WTC11 (cell line): Measurements from ENCODE around the gene NUP210L. TPM values are rescaled to one million over a fixed set of nuclear protein-coding genes. Genes with fewer than 3 reads are reported as not detected.
"Not testable (repeated sequence)": the region's sequence is repeated elsewhere in the genome, so short reads cannot be mapped to it uniquely, and the experiment has no call there.

Experiments used
- ATAC-seq: fragments of 200-7000 bp; cut with Tn5 transposase; 2 replicates; pipeline ENCODE4 v1.10.0; 2021; ENCODE audit warnings: mild to moderate bottlenecking, moderate library complexity
- CTCF ChIA-PET: fragments of 300-600 bp; sonication (Branson Sonifier 250); formaldehyde crosslinking; loops from one replicate; lab custom pipeline; 2021; ENCODE audit warnings: antibody characterized with exemption; lab: Charles Lee
- POLR2A ChIA-PET: fragments of 350-600 bp; sonication (Branson Sonifier 250); formaldehyde crosslinking; loops from one replicate; lab custom pipeline; 2021; ENCODE audit warnings: antibody characterized with exemption; lab: Charles Lee
- DNase-seq: peaks from one replicate; pipeline ENCODE4 v3.0.0; 2021; ENCODE audit warnings: low spot score
- H3K27ac Mint-ChIP-seq: 2 replicates; pipeline ENCODE4 v1.8.0; 2021; ENCODE audit warnings: mixed read lengths
- H3K27me3 Mint-ChIP-seq: 2 replicates; pipeline ENCODE4 v1.8.0; 2021; ENCODE audit warnings: low read depth, mild to moderate bottlenecking, moderate library complexity, mixed read lengths
- H3K36me3 Mint-ChIP-seq: 2 replicates; pipeline ENCODE4 v1.8.0; 2021; ENCODE audit warnings: mixed read lengths
- H3K4me1 Mint-ChIP-seq: 2 replicates; pipeline ENCODE4 v1.8.0; 2022; ENCODE audit warnings: mixed read lengths
- H3K4me3 Mint-ChIP-seq: 2 replicates; pipeline ENCODE4 v1.8.0; 2021; ENCODE audit warnings: mild to moderate bottlenecking, moderate library complexity, mixed read lengths
- H3K9me3 Mint-ChIP-seq: 2 replicates; pipeline ENCODE4 v1.8.0; 2021; ENCODE audit warnings: mixed read lengths
- CREB1 ChIP-seq: sonication (generic); formaldehyde crosslinking; IDR thresholded peaks from 2 replicates; pipeline ENCODE4 v1.8.0; 2023; ENCODE audit warnings: mild to moderate bottlenecking, missing genetic modification reagents
- GABPB1 ChIP-seq: sonication (generic); formaldehyde crosslinking; IDR thresholded peaks from 2 replicates; pipeline ENCODE4 v1.8.1; 2023; ENCODE audit warnings: mild to moderate bottlenecking, missing genetic modification reagents
- IRF2 ChIP-seq: sonication (generic); formaldehyde crosslinking; IDR thresholded peaks from 2 replicates; pipeline ENCODE4 v1.8.0; 2022; ENCODE audit warnings: low read depth, missing genetic modification reagents, borderline replicate concordance
- MXD4 ChIP-seq: fragments of 250-450 bp; sonication (Bioruptor Pico); IDR thresholded peaks from 2 replicates; pipeline ENCODE4 v1.8.0; 2021; ENCODE audit warnings: mild to moderate bottlenecking, moderate library complexity, borderline replicate concordance
- MYBL2 ChIP-seq: sonication (generic); formaldehyde crosslinking; IDR thresholded peaks from 2 replicates; pipeline ENCODE4 v1.8.1; 2023; ENCODE audit warnings: mild to moderate bottlenecking, moderate library complexity, missing genetic modification reagents
- NFE2L1 ChIP-seq: sonication (generic); formaldehyde crosslinking; IDR thresholded peaks from 2 replicates; pipeline ENCODE4 v1.8.1; 2023; ENCODE audit warnings: missing genetic modification reagents
- SMAD3 ChIP-seq: sonication (generic); formaldehyde crosslinking; IDR thresholded peaks from 2 replicates; pipeline ENCODE4 v1.8.0; 2022; ENCODE audit warnings: missing genetic modification reagents, mild to moderate bottlenecking, borderline replicate concordance
- SMAD4 ChIP-seq: sonication (generic); formaldehyde crosslinking; IDR thresholded peaks from 2 replicates; pipeline ENCODE4 v1.8.0; 2022; ENCODE audit warnings: mild to moderate bottlenecking, missing genetic modification reagents
- SP1 ChIP-seq: sonication (generic); formaldehyde crosslinking; conservative IDR thresholded peaks from 2 replicates; pipeline ENCODE4 v1.8.1; 2022; ENCODE audit warnings: missing genetic modification reagents
- TCF7 ChIP-seq: sonication (generic); formaldehyde crosslinking; IDR thresholded peaks from 2 replicates; pipeline ENCODE4 v1.8.0; 2022; ENCODE audit warnings: mild to moderate bottlenecking, low read depth, missing genetic modification reagents, moderate library complexity
- TEAD4 ChIP-seq: sonication (generic); formaldehyde crosslinking; IDR thresholded peaks from 2 replicates; pipeline ENCODE4 v1.8.0; 2022; ENCODE audit warnings: mild to moderate bottlenecking, missing genetic modification reagents
- ZBTB21 ChIP-seq: sonication (generic); formaldehyde crosslinking; IDR thresholded peaks from 2 replicates; pipeline ENCODE4 v1.8.1; 2023; ENCODE audit warnings: mild to moderate bottlenecking, missing genetic modification reagents, borderline replicate concordance
- ZNF121 ChIP-seq: sonication (generic); formaldehyde crosslinking; IDR thresholded peaks from 2 replicates; pipeline ENCODE4 v1.8.0; 2023; ENCODE audit warnings: missing genetic modification reagents
- ZNF219 ChIP-seq: sonication (generic); formaldehyde crosslinking; IDR thresholded peaks from 2 replicates; pipeline ENCODE4 v1.8.0; 2023; ENCODE audit warnings: missing genetic modification reagents, mild to moderate bottlenecking, borderline replicate concordance
- ZNF671 ChIP-seq: fragments of 250-450 bp; sonication (Bioruptor Pico); IDR thresholded peaks from 2 replicates; pipeline ENCODE4 v1.8.0; 2021; ENCODE audit warnings: mild to moderate bottlenecking
- total RNA-seq: library from RNA; stranded (reverse); gene quantifications from 3 replicates; pipeline ENCODE4 v1.2.3, GENCODE V29; 2021
- TF ChIP-seq, protein P1 (sequence below): sonication (generic); formaldehyde crosslinking; IDR thresholded peaks from 2 replicates; pipeline ENCODE4 v1.8.1; 2022; ENCODE audit warnings: mild to moderate bottlenecking, missing genetic modification reagents, moderate library complexity, borderline replicate concordance
- TF ChIP-seq, protein P2 (sequence below): fragments of 250-450 bp; sonication (Bioruptor Pico); conservative IDR thresholded peaks from 2 replicates; pipeline ENCODE4 v1.9.0; 2021; ENCODE audit warnings: mild to moderate bottlenecking
- TF ChIP-seq, protein P3 (sequence below): sonication (generic); formaldehyde crosslinking; conservative IDR thresholded peaks from 2 replicates; pipeline ENCODE4 v1.8.1; 2022; ENCODE audit warnings: mild to moderate bottlenecking, missing genetic modification reagents
- TF ChIP-seq, protein P4 (sequence below): sonication (generic); formaldehyde crosslinking; IDR thresholded peaks from 2 replicates; pipeline ENCODE4 v1.8.0; 2022; ENCODE audit warnings: missing genetic modification reagents
- TF ChIP-seq, protein P5 (sequence below): sonication (generic); formaldehyde crosslinking; IDR thresholded peaks from 2 replicates; pipeline ENCODE4 v1.8.1; 2023; ENCODE audit warnings: mild to moderate bottlenecking, missing genetic modification reagents, moderate library complexity
- TF ChIP-seq, protein P6 (sequence below): sonication (generic); formaldehyde crosslinking; IDR thresholded peaks from 2 replicates; pipeline ENCODE4 v1.8.0; 2023; ENCODE audit warnings: missing genetic modification reagents
- TF ChIP-seq, protein P7 (sequence below): fragments of 200-600 bp; IDR thresholded peaks from 2 replicates; pipeline ENCODE4 v1.8.0; 2022; ENCODE audit warnings: antibody characterized with exemption
- TF ChIP-seq, protein P8 (sequence below): fragments of 250-450 bp; sonication (Bioruptor Pico); IDR thresholded peaks from 2 replicates; pipeline ENCODE4 v1.9.0; 2021; ENCODE audit warnings: mild to moderate bottlenecking

Gene NUP210L
- total RNA-seq, 1 experiment from 2014 or later = 0.02 TPM

DNA sequence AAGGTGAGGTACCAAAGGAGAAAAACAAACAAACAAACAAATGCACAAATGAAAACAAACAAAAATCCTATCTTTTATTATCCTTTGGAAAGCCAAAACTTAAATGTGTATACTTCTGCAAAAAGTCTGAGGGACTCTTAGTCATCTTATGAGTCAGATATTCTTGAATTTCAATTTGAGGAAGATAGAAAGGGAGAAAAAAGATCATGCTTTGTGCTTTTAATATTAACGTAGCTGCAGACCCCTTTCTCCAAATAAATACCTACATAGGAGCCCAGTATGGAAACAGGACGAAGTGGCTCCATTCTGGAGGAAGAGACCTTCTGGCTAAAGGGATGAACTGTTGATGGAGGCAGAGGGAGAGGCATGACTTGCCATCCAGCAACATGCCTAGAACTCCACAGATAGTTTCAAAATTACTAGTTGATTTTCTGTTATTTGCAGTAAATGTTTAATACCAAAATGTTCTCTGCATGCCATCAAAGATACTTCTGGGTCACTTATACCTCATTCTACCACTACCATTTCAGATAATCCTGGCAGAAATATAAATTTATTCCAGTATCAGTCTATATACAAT, 25.4 kb downstream of the NUP210L start:
- ChIA-PET POLR2A (no interaction called here), CTCF (interaction anchor here (1.1 kb wide), 1 partner anchor 17 kb away, joined by 5 read pairs; no protein-coding TSS in a partner anchor)
- no peak overlapping the region for H3K27ac Mint-ChIP-seq
- H3K4me1 Mint-ChIP-seq = no peaks in the 10 kb centered on the region
- no peak for DNase-seq
- no peaks in the 10 kb centered on the region for H3K9me3 Mint-ChIP-seq
- no peak overlapping the region for H3K4me3 Mint-ChIP-seq
- H3K27me3 Mint-ChIP-seq = no peaks in the 10 kb centered on the region
- H3K36me3 Mint-ChIP-seq = no peaks in the 10 kb centered on the region
- TF ChIP-seq ZNF671 (CRISPR knock-in tag) (no peak), ZNF219 (CRISPR knock-in tag) (no peak), MYBL2 (no peak), ZNF121 (no peak), ZBTB21 (no peak), GABPB1 (CRISPR knock-in tag) (no peak), MXD4 (CRISPR knock-in tag) (no peak), TCF7 (no peak), TEAD4 (CRISPR knock-in tag) (no peak), SP1 (CRISPR knock-in tag) (no peak), IRF2 (no peak)
- TF ChIP-seq, protein P1, sequence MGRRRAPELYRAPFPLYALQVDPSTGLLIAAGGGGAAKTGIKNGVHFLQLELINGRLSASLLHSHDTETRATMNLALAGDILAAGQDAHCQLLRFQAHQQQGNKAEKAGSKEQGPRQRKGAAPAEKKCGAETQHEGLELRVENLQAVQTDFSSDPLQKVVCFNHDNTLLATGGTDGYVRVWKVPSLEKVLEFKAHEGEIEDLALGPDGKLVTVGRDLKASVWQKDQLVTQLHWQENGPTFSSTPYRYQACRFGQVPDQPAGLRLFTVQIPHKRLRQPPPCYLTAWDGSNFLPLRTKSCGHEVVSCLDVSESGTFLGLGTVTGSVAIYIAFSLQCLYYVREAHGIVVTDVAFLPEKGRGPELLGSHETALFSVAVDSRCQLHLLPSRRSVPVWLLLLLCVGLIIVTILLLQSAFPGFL = no peak
- TF ChIP-seq, protein P2, sequence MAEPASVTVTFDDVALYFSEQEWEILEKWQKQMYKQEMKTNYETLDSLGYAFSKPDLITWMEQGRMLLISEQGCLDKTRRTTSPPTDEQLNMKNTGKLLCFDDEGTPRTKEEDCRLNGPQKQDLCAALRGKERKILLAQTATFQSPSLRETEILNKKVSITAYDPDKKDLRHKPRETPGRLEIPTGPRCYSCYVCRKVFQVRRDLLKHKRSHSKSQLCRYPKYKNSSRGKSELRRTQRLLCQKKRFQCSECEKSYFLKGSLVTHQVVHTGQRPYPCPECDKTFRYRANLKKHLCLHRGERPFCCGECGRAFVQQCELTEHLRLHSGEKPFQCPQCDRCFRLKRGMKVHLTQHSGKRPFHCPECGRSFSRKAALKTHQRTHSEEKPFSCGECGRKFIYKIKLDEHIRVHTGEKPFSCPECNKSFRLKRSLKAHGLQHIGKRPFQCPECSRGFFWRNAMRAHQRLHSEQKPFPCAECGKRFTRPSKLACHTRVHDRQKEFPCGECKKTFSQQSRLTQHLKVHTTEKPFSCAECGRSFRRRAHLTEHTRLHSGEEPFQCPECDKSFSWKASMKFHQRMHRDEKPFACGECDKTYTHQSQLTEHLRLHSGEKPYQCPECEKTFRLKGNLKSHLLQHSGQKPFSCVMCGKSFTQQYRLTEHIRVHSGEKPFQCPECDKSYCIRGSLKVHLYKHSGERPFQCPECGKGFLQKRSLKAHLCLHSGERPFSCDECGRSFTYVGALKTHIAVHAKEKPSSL (CRISPR knock-in tag) = no peak
- TF ChIP-seq, protein P3, sequence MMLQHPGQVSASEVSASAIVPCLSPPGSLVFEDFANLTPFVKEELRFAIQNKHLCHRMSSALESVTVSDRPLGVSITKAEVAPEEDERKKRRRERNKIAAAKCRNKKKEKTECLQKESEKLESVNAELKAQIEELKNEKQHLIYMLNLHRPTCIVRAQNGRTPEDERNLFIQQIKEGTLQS (CRISPR knock-in tag) = no peak
- ATAC-seq = no peak

DNA sequence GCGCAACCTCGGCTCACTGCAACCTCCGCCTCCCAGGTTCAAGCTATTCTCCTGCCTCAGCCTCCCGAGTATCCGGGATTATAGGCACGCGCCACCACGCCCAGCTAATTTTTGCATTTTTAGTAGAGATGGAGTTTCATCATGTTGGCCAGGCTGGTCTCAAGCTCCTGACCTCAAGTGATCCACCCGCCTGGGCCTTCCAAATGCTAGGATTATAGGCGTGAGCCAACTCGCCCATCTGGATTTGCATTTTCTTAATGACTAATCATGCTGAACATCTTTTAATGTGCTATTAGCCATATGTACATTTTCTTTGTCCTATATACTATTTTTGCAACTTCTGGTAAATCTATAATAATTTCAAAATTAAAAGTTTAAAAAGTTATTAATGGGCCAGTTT, 31.7 kb downstream of the NUP210L start:
- DNase-seq, POLR2A ChIA-PET, H3K4me3 Mint-ChIP-seq, CTCF ChIA-PET, H3K36me3 Mint-ChIP-seq, H3K4me1 Mint-ChIP-seq, ATAC-seq, H3K27ac Mint-ChIP-seq, H3K27me3 Mint-ChIP-seq, H3K9me3 Mint-ChIP-seq: not testable (repeated sequence)

DNA sequence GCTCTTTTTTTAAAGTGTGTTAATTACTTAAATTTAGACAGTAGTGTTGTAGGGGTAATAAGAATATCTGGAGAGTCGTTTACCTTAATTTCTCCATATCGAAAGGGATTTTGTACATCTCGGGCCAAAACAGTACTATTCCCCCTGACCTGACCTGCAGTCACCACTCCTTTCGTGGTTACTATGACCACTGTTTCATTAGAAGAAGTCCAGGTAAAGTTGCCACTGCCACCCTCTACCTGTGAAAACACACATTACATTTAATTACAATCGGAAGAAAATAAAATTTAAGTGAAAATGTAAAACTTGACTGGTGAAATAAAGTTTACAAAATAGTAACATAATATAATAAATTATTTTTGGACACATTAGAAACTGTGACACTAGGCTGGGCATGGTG, 37.2 kb downstream of the NUP210L start:
- CTCF ChIA-PET = no interaction called here
- H3K4me3 Mint-ChIP-seq = no peak overlapping the region

More for the DNA sequence above, 37.2 kb downstream of the NUP210L start:
- Mint-ChIP-seq H3K27me3 (no peaks in the 10 kb centered on the region; the same call in 1 of the 2 replicates), H3K4me1 (no peaks in the 10 kb centered on the region), H3K36me3 (no peaks in the 10 kb centered on the region), H3K9me3 (no peaks in the 10 kb centered on the region), H3K27ac (no peak overlapping the region)
- DNase-seq = no peak
- no peak for ATAC-seq
- POLR2A ChIA-PET = no interaction called here
- TF ChIP-seq, protein P4, sequence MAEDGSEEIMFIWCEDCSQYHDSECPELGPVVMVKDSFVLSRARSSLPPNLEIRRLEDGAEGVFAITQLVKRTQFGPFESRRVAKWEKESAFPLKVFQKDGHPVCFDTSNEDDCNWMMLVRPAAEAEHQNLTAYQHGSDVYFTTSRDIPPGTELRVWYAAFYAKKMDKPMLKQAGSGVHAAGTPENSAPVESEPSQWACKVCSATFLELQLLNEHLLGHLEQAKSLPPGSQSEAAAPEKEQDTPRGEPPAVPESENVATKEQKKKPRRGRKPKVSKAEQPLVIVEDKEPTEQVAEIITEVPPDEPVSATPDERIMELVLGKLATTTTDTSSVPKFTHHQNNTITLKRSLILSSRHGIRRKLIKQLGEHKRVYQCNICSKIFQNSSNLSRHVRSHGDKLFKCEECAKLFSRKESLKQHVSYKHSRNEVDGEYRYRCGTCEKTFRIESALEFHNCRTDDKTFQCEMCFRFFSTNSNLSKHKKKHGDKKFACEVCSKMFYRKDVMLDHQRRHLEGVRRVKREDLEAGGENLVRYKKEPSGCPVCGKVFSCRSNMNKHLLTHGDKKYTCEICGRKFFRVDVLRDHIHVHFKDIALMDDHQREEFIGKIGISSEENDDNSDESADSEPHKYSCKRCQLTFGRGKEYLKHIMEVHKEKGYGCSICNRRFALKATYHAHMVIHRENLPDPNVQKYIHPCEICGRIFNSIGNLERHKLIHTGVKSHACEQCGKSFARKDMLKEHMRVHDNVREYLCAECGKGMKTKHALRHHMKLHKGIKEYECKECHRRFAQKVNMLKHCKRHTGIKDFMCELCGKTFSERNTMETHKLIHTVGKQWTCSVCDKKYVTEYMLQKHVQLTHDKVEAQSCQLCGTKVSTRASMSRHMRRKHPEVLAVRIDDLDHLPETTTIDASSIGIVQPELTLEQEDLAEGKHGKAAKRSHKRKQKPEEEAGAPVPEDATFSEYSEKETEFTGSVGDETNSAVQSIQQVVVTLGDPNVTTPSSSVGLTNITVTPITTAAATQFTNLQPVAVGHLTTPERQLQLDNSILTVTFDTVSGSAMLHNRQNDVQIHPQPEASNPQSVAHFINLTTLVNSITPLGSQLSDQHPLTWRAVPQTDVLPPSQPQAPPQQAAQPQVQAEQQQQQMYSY (CRISPR knock-in tag) = no peak
- TF ChIP-seq, protein P5, sequence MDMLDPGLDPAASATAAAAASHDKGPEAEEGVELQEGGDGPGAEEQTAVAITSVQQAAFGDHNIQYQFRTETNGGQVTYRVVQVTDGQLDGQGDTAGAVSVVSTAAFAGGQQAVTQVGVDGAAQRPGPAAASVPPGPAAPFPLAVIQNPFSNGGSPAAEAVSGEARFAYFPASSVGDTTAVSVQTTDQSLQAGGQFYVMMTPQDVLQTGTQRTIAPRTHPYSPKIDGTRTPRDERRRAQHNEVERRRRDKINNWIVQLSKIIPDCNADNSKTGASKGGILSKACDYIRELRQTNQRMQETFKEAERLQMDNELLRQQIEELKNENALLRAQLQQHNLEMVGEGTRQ (CRISPR knock-in tag) = no peak
- TF ChIP-seq, protein P6, sequence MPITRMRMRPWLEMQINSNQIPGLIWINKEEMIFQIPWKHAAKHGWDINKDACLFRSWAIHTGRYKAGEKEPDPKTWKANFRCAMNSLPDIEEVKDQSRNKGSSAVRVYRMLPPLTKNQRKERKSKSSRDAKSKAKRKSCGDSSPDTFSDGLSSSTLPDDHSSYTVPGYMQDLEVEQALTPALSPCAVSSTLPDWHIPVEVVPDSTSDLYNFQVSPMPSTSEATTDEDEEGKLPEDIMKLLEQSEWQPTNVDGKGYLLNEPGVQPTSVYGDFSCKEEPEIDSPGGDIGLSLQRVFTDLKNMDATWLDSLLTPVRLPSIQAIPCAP (CRISPR knock-in tag) = no peak
- TF ChIP-seq SMAD3 (CRISPR knock-in tag) (no peak), NFE2L1 (CRISPR knock-in tag) (no peak), SMAD4 (CRISPR knock-in tag) (no peak), CREB1 (CRISPR knock-in tag) (no peak), ZNF671 (CRISPR knock-in tag) (no peak)
- TF ChIP-seq, protein P7, sequence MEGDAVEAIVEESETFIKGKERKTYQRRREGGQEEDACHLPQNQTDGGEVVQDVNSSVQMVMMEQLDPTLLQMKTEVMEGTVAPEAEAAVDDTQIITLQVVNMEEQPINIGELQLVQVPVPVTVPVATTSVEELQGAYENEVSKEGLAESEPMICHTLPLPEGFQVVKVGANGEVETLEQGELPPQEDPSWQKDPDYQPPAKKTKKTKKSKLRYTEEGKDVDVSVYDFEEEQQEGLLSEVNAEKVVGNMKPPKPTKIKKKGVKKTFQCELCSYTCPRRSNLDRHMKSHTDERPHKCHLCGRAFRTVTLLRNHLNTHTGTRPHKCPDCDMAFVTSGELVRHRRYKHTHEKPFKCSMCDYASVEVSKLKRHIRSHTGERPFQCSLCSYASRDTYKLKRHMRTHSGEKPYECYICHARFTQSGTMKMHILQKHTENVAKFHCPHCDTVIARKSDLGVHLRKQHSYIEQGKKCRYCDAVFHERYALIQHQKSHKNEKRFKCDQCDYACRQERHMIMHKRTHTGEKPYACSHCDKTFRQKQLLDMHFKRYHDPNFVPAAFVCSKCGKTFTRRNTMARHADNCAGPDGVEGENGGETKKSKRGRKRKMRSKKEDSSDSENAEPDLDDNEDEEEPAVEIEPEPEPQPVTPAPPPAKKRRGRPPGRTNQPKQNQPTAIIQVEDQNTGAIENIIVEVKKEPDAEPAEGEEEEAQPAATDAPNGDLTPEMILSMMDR = no peak
- TF ChIP-seq, protein P8, sequence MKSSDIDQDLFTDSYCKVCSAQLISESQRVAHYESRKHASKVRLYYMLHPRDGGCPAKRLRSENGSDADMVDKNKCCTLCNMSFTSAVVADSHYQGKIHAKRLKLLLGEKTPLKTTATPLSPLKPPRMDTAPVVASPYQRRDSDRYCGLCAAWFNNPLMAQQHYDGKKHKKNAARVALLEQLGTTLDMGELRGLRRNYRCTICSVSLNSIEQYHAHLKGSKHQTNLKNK (CRISPR knock-in tag) = no peak
